Measurements from ENCODE around the gene IGF2BP3. TPM values are rescaled to one million over a fixed set of nuclear protein-coding genes. Genes with fewer than 3 reads are reported as not detected.
A peak's percentile ranks its signal among the peaks of the same experiment; 100 is the strongest.

IGF2BP3 gene
- total and polyA plus RNA-seq, 10 of the 15 experiments (the other 5 are each of a cell fraction or from before 2014, with no cell fraction given) = 4.6 to 61.2 (median 36.9) TPM

GRCh38 chr7:23454881-23455526 is 15.3 kb downstream of the IGF2BP3 start:
- no peak overlapping the region for H2AFZ ChIP-seq (ENCODE audit: control insufficient read depth, low read depth, low read length)
- peaks cover 0 to 11% of the 10 kb centered on the region in 2 experiments; a peak in 2 of 4 replicates for H3K36me3 ChIP-seq (ENCODE audit: control insufficient read depth in 2 of 2, insufficient read depth in 2 of 2, low read length in 1 of 2)
- ChIA-PET POLR2A (interaction anchor here (1.9 to 2.4 kb wide), 3 partner anchors 10 to 21 kb away, joined by 6 to 9 read pairs (median 7); no protein-coding TSS in a partner anchor), SMC1A (ENCODE audit: uncharacterized antibody, unreplicated experiment) (interaction anchor here (0.6 to 2.5 kb wide), 2 partner anchors 10 to 15 kb away, joined by 4 to 17 read pairs; no protein-coding TSS in a partner anchor), CTCF (interaction anchor here (0.9 to 1.7 kb wide), 4 partner anchors 12 to 97 kb away, joined by 3 to 7 read pairs (median 3); no protein-coding TSS in a partner anchor), RAD21 (ENCODE audit: unreplicated experiment) (interaction anchor here (1.0 to 2.1 kb wide), 2 partner anchors 8 to 10 kb away, joined by 3 to 8 read pairs; no protein-coding TSS in a partner anchor)
- peaks cover 14% of the 10 kb centered on the region for H3K4me1 ChIP-seq (ENCODE audit: control insufficient read depth, insufficient read depth, low read length)
- peaks cover 89% of the 10 kb centered on the region for H3K79me2 ChIP-seq (ENCODE audit: control insufficient read depth, insufficient read depth, low read length)
- H3K27ac ChIP-seq (ENCODE audit: control insufficient read depth, insufficient read depth) = no peak overlapping the region
- FAIRE-seq = no peak
- no peak overlapping the region for H3K4me3 ChIP-seq
- no peaks in the 10 kb centered on the region for H3K9me3 ChIP-seq (replicated peaks; ENCODE audit: control insufficient read depth, insufficient read depth, low read length)
- no peaks in the 10 kb centered on the region for H3K27me3 ChIP-seq (replicated peaks in 1 of 2; ENCODE audit: control insufficient read depth in 2 of 2, insufficient read depth in 2 of 2, low read length in 1 of 2)
- no peaks in the 10 kb centered on the region for H4K20me1 ChIP-seq (ENCODE audit: control insufficient read depth, insufficient read depth)
- DNase-seq (ENCODE audit: low read depth, low spot score) = no peak
- intact Hi-C loops (cut with micrococcal nuclease; ENCODE audit: unreplicated experiment) = no loop called here
- BruUV-seq (replicated peaks) = TSS peak; percentile 19
- 93% methylated on average over 5 of the region's 5 CpGs for WGBS (ENCODE audit: insufficient coverage, insufficient replicate concordance, low lambda C conversion rate, missing lambda C conversion rate)
- in situ Hi-C loops (cut with MboI) = no loop called here
- ATAC-seq = peak; percentile 13; the same call in 2 of the 3 replicates
- TF ChIP-seq DPF2 (IDR thresholded peaks at IDR 0.05) (no peak), EED (IDR thresholded peaks at IDR 0.05; ENCODE audit: low read depth) (no peak), TAF1 (IDR thresholded peaks at IDR 0.05; ENCODE audit: borderline replicate concordance, low read depth, low read length) (no peak), SUPT20H (IDR thresholded peaks at IDR 0.05; ENCODE audit: borderline replicate concordance, control insufficient read depth, low read depth, low read length) (no peak), YBX1 (IDR thresholded peaks at IDR 0.05) (no peak), JUND (IDR thresholded peaks at IDR 0.05; ENCODE audit: low read depth, low read length) (no peak), SP1 (IDR thresholded peaks at IDR 0.05; ENCODE audit: low read depth, low read length) (no peak), LARP7 (IDR thresholded peaks at IDR 0.05) (no peak), TARDBP (IDR thresholded peaks at IDR 0.05; ENCODE audit: borderline replicate concordance) (no peak), RAD21 (IDR thresholded peaks at IDR 0.05; ENCODE audit: insufficient read depth, low read depth, low read length) (no peak), HDAC2 (IDR thresholded peaks at IDR 0.05) (no peak), ZNF24 (IDR thresholded peaks at IDR 0.05) (no peak), ZNF687 (IDR thresholded peaks at IDR 0.05) (no peak), ZNF622 (IDR thresholded peaks at IDR 0.05) (no peak)
- TF ChIP-seq, protein P1, sequence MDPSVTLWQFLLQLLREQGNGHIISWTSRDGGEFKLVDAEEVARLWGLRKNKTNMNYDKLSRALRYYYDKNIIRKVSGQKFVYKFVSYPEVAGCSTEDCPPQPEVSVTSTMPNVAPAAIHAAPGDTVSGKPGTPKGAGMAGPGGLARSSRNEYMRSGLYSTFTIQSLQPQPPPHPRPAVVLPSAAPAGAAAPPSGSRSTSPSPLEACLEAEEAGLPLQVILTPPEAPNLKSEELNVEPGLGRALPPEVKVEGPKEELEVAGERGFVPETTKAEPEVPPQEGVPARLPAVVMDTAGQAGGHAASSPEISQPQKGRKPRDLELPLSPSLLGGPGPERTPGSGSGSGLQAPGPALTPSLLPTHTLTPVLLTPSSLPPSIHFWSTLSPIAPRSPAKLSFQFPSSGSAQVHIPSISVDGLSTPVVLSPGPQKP (IDR thresholded peaks at IDR 0.05; ENCODE audit: low read depth, low read length) = no peak
- H3K9ac ChIP-seq (ENCODE audit: control insufficient read depth, insufficient read depth, low read length) = no peak overlapping the region
- H3K4me2 ChIP-seq (ENCODE audit: control insufficient read depth, insufficient read depth) = no peak overlapping the region

Measured in GM12878 (cell line).